Body of pancreas (tissue), 4 donors: ENCODE measurements around the gene CKB.

Experiments
- POLR2A ChIP-seq, 3 donors: fragments of 450-650 bp; IDR thresholded peaks; one replicate each; pipeline ENCODE4 v1.6.1; 2016; ENCODE audit warnings: antibody characterized with exemption in 3 of 3, mild to moderate bottlenecking in 2 of 3
- TF ChIP-seq, protein P1 (sequence below), 7 experiments: fragments of 450-650 bp in 4 of 7; fragments of 200-600 bp in 3 of 7; sonication (generic) in 3 of 7; IDR thresholded peaks; one replicate each; pipeline ENCODE4 v1.5.1; 2016 to 2019; ENCODE audit warnings: antibody characterized with exemption in 7 of 7

DNA sequence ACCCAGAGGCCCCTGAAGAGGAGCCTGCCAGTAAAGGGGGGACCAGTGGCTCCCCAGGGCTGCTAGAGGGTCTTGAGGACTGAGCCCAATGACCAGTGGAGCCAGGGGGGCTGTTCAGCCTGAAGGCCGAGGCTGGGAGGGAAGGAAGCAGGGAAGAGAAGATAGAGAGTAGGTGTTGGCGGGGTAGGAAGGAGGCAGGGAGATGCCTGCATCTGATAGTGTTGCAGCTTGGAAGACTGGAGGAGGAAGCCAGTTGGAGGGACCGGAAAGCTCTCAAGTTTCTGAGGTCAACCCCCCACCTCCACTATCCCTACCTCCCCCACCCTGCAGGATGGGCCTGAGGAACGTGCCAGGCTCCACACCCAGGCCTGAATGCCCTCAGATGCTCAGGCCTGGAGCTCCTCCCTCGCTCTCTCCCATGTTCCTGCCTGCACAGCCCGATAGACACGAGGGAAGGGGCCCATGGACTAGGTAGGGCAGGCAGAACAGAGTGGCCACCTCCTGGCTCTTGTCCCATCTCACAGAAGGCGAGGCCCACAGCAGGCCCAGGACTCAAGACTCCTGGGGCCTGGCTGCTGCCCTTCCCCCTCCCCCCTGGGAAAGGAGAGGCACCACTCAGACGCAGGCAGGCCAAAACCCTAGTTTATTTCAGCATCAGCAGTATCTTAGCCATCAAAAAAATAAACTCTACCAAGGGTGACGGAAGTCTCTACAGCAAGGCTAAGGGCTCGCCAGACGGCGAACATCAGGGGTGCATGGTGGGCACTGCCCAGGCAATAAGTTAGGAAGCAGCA lies 3.4 kb downstream of the CKB start:
- TF ChIP-seq, protein P1, sequence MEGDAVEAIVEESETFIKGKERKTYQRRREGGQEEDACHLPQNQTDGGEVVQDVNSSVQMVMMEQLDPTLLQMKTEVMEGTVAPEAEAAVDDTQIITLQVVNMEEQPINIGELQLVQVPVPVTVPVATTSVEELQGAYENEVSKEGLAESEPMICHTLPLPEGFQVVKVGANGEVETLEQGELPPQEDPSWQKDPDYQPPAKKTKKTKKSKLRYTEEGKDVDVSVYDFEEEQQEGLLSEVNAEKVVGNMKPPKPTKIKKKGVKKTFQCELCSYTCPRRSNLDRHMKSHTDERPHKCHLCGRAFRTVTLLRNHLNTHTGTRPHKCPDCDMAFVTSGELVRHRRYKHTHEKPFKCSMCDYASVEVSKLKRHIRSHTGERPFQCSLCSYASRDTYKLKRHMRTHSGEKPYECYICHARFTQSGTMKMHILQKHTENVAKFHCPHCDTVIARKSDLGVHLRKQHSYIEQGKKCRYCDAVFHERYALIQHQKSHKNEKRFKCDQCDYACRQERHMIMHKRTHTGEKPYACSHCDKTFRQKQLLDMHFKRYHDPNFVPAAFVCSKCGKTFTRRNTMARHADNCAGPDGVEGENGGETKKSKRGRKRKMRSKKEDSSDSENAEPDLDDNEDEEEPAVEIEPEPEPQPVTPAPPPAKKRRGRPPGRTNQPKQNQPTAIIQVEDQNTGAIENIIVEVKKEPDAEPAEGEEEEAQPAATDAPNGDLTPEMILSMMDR (IDR thresholded peaks at IDR 0.05): no peak
- TF ChIP-seq POLR2A (IDR thresholded peaks at IDR 0.05): no peak
